ENCODE data around the gene BOC.
A peak's percentile ranks its signal among the peaks of the same experiment; 100 is the strongest.

BOC gene

GRCh38 chr3:113242096-113242581, 30.8 kb downstream of the BOC start:
- CTCF ChIA-PET: interaction anchor here (0.8 kb wide), 1 partner anchor 560 kb away, joined by 3 read pairs; no protein-coding TSS in a partner anchor
- H3K9me3 ChIP-seq (ENCODE audit: control extremely low read depth in 1 of 5, control insufficient read depth in 4 of 5, insufficient read depth in 2 of 5, low read depth in 1 of 5, low read length in 4 of 5): no peaks in the 10 kb centered on the region
- H3K36me3 ChIP-seq (ENCODE audit: control insufficient read depth in 4 of 4, insufficient read depth in 4 of 4, low read length in 3 of 4): no peaks in the 10 kb centered on the region
- DNase-seq: peak; percentile 4 to 39 (median 38)
- POLR2A ChIA-PET: no interaction called here
- no peak overlapping the region for H3K27ac ChIP-seq (ENCODE audit: insufficient read depth in 1 of 2, low read depth in 1 of 2, low read length in 2 of 2, poor library complexity in 1 of 2, severe bottlenecking in 2 of 2)
- peak overlapping the region in 3 of 7 experiments; percentile 38 to 48 (median 40) for H3K4me3 ChIP-seq (ENCODE audit: control insufficient read depth in 1 of 7, extremely low read depth in 1 of 7, insufficient read depth in 4 of 7, low read depth in 2 of 7, low read length in 6 of 7)
- peaks cover 7 to 36% (median 19%) of the 10 kb centered on the region in 4 experiments for H3K4me1 ChIP-seq (ENCODE audit: control extremely low read depth in 1 of 4, control insufficient read depth in 4 of 4, insufficient read depth in 4 of 4, low read length in 3 of 4)
- 6% methylated on average over 3 of the region's 7 CpGs for WGBS (ENCODE audit: insufficient coverage)
- H3K27me3 ChIP-seq (replicated peaks in 2 of 5; ENCODE audit: control insufficient read depth in 4 of 5, insufficient read depth in 5 of 5, low read length in 4 of 5): no peaks in the 10 kb centered on the region

GRCh38 chr3:113243071-113243470, 31.7 kb downstream of the BOC start:
- DNase-seq: no peak
- Histone ChIP-seq H3K27ac (ENCODE audit: insufficient read depth in 1 of 2, low read depth in 1 of 2, low read length in 2 of 2, poor library complexity in 1 of 2, severe bottlenecking in 2 of 2) (no peak overlapping the region), H3K9me3 (ENCODE audit: control extremely low read depth in 1 of 5, control insufficient read depth in 4 of 5, insufficient read depth in 2 of 5, low read depth in 1 of 5, low read length in 4 of 5) (no peaks in the 10 kb centered on the region), H3K36me3 (ENCODE audit: control insufficient read depth in 4 of 4, insufficient read depth in 4 of 4, low read length in 3 of 4) (no peaks in the 10 kb centered on the region), H3K4me1 (ENCODE audit: control extremely low read depth in 1 of 4, control insufficient read depth in 4 of 4, insufficient read depth in 4 of 4, low read length in 3 of 4) (peaks cover 7 to 36% (median 19%) of the 10 kb centered on the region in 4 experiments), H3K4me3 (ENCODE audit: control insufficient read depth in 1 of 7, extremely low read depth in 1 of 7, insufficient read depth in 4 of 7, low read depth in 2 of 7, low read length in 6 of 7) (no peak overlapping the region), H3K27me3 (replicated peaks in 2 of 5; ENCODE audit: control insufficient read depth in 4 of 5, insufficient read depth in 5 of 5, low read length in 4 of 5) (no peaks in the 10 kb centered on the region)
- POLR2A ChIA-PET: no interaction called here
- CTCF ChIA-PET: interaction anchor here (1.7 kb wide), 1 partner anchor 32 kb away, joined by 5 read pairs; no protein-coding TSS in a partner anchor
- no CpG with 5 or more reads among the region's 2 CpGs for WGBS (ENCODE audit: insufficient coverage)

DNA sequence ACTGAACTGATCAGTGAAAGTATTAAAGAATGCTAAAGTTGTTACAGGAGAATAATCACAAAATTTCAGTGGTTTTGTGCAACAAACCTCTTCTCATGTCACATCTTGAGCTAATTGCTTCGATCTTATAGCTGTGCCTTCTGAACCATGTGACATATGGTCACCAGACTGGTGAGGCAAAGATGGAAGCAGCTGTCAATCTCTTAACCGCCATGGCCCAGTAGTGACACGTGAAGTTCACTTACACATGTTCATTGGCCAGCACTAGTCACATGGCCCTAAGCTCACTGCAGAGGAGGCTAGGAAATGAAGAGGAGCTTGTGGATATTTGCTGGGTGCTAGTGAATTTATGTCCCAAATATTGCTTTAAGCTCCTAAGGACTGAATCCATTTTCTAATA, 32.5 kb downstream of the BOC start:
- peaks cover 7 to 36% (median 19%) of the 10 kb centered on the region in 4 experiments for H3K4me1 ChIP-seq (ENCODE audit: control extremely low read depth in 1 of 4, control insufficient read depth in 4 of 4, insufficient read depth in 4 of 4, low read length in 3 of 4)
- CTCF ChIA-PET: interaction anchor here (1.7 kb wide), 1 partner anchor 31 kb away, joined by 5 read pairs; no protein-coding TSS in a partner anchor

GRCh38 chr3:113245761-113246161, 34.4 kb downstream of the BOC start:
- Histone ChIP-seq H3K36me3 (ENCODE audit: control insufficient read depth in 4 of 4, insufficient read depth in 4 of 4, low read length in 3 of 4) (no peaks in the 10 kb centered on the region), H3K4me1 (ENCODE audit: control extremely low read depth in 1 of 4, control insufficient read depth in 4 of 4, insufficient read depth in 4 of 4, low read length in 3 of 4) (peaks cover 7 to 36% (median 19%) of the 10 kb centered on the region in 4 experiments), H3K4me3 (ENCODE audit: control insufficient read depth in 1 of 7, extremely low read depth in 1 of 7, insufficient read depth in 4 of 7, low read depth in 2 of 7, low read length in 6 of 7) (no peak overlapping the region), H3K27ac (ENCODE audit: insufficient read depth in 1 of 2, low read depth in 1 of 2, low read length in 2 of 2, poor library complexity in 1 of 2, severe bottlenecking in 2 of 2) (no peak overlapping the region), H3K9me3 (ENCODE audit: control extremely low read depth in 1 of 5, control insufficient read depth in 4 of 5, insufficient read depth in 2 of 5, low read depth in 1 of 5, low read length in 4 of 5) (no peaks in the 10 kb centered on the region), H3K27me3 (replicated peaks in 2 of 5; ENCODE audit: control insufficient read depth in 4 of 5, insufficient read depth in 5 of 5, low read length in 4 of 5) (no peaks in the 10 kb centered on the region)
- 94% methylated on average over 3 of the region's 5 CpGs for WGBS (ENCODE audit: insufficient coverage)
- POLR2A ChIA-PET: no interaction called here
- CTCF ChIA-PET: interaction anchor here (1.2 kb wide), 1 partner anchor 96 kb away, joined by 3 read pairs; no protein-coding TSS in a partner anchor
- DNase-seq: no peak

More for the DNA sequence above, 32.5 kb downstream of the BOC start:
- no peak for DNase-seq
- Histone ChIP-seq H3K9me3 (ENCODE audit: control extremely low read depth in 1 of 5, control insufficient read depth in 4 of 5, insufficient read depth in 2 of 5, low read depth in 1 of 5, low read length in 4 of 5) (no peaks in the 10 kb centered on the region), H3K36me3 (ENCODE audit: control insufficient read depth in 4 of 4, insufficient read depth in 4 of 4, low read length in 3 of 4) (no peaks in the 10 kb centered on the region), H3K27ac (ENCODE audit: insufficient read depth in 1 of 2, low read depth in 1 of 2, low read length in 2 of 2, poor library complexity in 1 of 2, severe bottlenecking in 2 of 2) (no peak overlapping the region), H3K4me3 (ENCODE audit: control insufficient read depth in 1 of 7, extremely low read depth in 1 of 7, insufficient read depth in 4 of 7, low read depth in 2 of 7, low read length in 6 of 7) (no peak overlapping the region), H3K27me3 (replicated peaks in 2 of 5; ENCODE audit: control insufficient read depth in 4 of 5, insufficient read depth in 5 of 5, low read length in 4 of 5) (no peaks in the 10 kb centered on the region)
- WGBS (ENCODE audit: insufficient coverage): 100% methylated on average over 3 of the region's 3 CpGs
- POLR2A ChIA-PET: no interaction called here

DNA sequence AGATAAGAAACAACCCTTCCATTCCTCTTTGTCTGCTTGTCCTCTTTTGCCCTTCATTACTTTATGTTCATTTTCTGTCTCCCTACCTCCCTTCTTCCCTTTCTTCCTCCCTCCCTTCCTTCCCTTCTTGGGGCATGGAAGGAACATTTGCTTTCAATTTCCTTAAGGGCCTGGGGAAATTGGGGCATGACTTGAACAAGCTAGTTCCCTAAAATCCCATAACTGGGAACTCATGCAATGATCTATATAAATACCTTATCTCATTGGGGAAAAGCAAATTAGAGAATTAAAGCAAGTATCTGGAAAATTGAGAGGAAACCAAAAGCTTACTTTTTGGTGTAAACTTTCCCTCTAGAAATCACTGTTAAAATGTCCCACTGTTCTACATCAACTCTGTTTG, 35.7 kb downstream of the BOC start:
- no peak overlapping the region for H3K27ac ChIP-seq (ENCODE audit: insufficient read depth in 1 of 2, low read depth in 1 of 2, low read length in 2 of 2, poor library complexity in 1 of 2, severe bottlenecking in 2 of 2)
- H3K9me3 ChIP-seq (ENCODE audit: control extremely low read depth in 1 of 5, control insufficient read depth in 4 of 5, insufficient read depth in 2 of 5, low read depth in 1 of 5, low read length in 4 of 5): no peaks in the 10 kb centered on the region
- ChIA-PET POLR2A (no interaction called here), CTCF (no interaction called here)
- DNase-seq: no peak
- no peaks in the 10 kb centered on the region for H3K36me3 ChIP-seq (ENCODE audit: control insufficient read depth in 4 of 4, insufficient read depth in 4 of 4, low read length in 3 of 4)
- H3K4me3 ChIP-seq (ENCODE audit: control insufficient read depth in 1 of 7, extremely low read depth in 1 of 7, insufficient read depth in 4 of 7, low read depth in 2 of 7, low read length in 6 of 7): no peak overlapping the region
- peaks cover 5 to 23% (median 8%) of the 10 kb centered on the region in 4 experiments for H3K4me1 ChIP-seq (ENCODE audit: control extremely low read depth in 1 of 4, control insufficient read depth in 4 of 4, insufficient read depth in 4 of 4, low read length in 3 of 4)
- no peaks in the 10 kb centered on the region for H3K27me3 ChIP-seq (replicated peaks in 2 of 5; ENCODE audit: control insufficient read depth in 4 of 5, insufficient read depth in 5 of 5, low read length in 4 of 5)

DNA sequence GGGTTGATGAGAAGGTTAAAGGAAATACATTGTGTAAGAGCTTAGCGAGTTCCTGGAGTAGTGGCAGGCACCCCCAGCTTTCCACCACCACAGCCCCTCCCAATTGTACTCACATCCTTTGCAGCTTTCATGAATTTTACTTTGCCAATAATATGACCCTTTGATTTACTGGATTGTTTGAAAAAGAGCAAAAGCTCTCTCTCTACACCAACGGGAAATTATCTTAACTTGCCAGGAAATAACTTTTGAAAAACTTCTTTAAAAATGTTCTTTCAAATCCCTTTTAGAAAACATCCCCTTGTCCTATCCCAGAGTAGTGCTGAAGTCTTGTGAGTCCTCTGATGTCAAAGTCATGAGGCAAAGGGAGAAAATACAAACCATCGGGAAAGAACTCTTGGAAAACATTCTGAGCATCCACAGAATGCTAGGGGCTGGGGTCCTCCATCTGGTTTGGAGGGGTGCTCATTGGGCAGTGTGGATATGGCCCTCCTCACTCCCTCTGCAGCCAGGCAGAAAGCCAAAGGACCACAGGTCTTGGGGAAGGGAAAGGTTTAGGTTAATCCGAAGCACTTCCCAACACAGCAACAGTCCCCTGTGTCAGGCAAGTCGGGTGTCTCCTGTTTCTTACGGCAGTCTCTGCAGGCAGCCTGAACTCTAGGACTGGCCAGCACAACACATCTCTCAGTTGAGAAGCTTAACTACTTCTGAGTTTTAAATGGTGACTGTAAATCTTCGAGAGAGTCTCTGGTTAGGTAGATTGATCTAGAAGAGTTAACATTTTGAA, 36.5 kb downstream of the BOC start:
- Histone ChIP-seq H3K4me1 (ENCODE audit: control extremely low read depth in 1 of 4, control insufficient read depth in 4 of 4, insufficient read depth in 4 of 4, low read length in 3 of 4) (peaks cover 0 to 15% (median 1%) of the 10 kb centered on the region in 4 experiments), H3K4me3 (ENCODE audit: control insufficient read depth in 1 of 7, extremely low read depth in 1 of 7, insufficient read depth in 4 of 7, low read depth in 2 of 7, low read length in 6 of 7) (no peak overlapping the region), H3K36me3 (ENCODE audit: control insufficient read depth in 4 of 4, insufficient read depth in 4 of 4, low read length in 3 of 4) (no peaks in the 10 kb centered on the region), H3K27me3 (replicated peaks in 2 of 5; ENCODE audit: control insufficient read depth in 4 of 5, insufficient read depth in 5 of 5, low read length in 4 of 5) (no peaks in the 10 kb centered on the region), H3K9me3 (ENCODE audit: control extremely low read depth in 1 of 5, control insufficient read depth in 4 of 5, insufficient read depth in 2 of 5, low read depth in 1 of 5, low read length in 4 of 5) (no peaks in the 10 kb centered on the region), H3K27ac (ENCODE audit: insufficient read depth in 1 of 2, low read depth in 1 of 2, low read length in 2 of 2, poor library complexity in 1 of 2, severe bottlenecking in 2 of 2) (no peak overlapping the region)
- CTCF ChIA-PET: no interaction called here
- 100% methylated on average over 3 of the region's 7 CpGs for WGBS (ENCODE audit: insufficient coverage)
- DNase-seq: peak in 1 of 3 donors; percentile 14
- POLR2A ChIA-PET: no interaction called here

DNA sequence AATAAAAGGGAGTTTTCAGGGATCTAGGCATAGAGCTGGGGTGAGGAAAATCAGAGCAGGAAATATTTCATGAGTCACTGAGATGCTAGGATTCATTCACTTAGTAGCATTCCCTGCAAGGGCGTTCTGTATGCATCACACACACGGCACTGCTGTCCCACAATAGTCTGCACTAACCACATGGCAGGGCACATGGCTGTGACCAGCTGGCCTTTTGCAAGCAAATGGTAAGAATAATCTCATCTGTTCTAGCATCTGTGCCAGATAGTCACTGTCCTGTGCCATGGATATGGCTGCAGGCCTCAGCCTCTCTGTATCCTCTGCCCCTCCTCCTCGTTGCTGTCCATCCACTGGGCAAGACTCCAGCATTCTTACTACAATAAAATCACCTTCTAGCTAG, 37.8 kb downstream of the BOC start:
- DNase-seq: no peak
- POLR2A ChIA-PET: no interaction called here
- Histone ChIP-seq H3K9me3 (ENCODE audit: control extremely low read depth in 1 of 5, control insufficient read depth in 4 of 5, insufficient read depth in 2 of 5, low read depth in 1 of 5, low read length in 4 of 5) (no peaks in the 10 kb centered on the region), H3K27ac (ENCODE audit: insufficient read depth in 1 of 2, low read depth in 1 of 2, low read length in 2 of 2, poor library complexity in 1 of 2, severe bottlenecking in 2 of 2) (no peak overlapping the region), H3K4me1 (ENCODE audit: control extremely low read depth in 1 of 4, control insufficient read depth in 4 of 4, insufficient read depth in 4 of 4, low read length in 3 of 4) (peaks cover 0 to 9% (median 0%) of the 10 kb centered on the region in 4 experiments), H3K4me3 (ENCODE audit: control insufficient read depth in 1 of 7, extremely low read depth in 1 of 7, insufficient read depth in 4 of 7, low read depth in 2 of 7, low read length in 6 of 7) (no peak overlapping the region), H3K27me3 (replicated peaks in 2 of 5; ENCODE audit: control insufficient read depth in 4 of 5, insufficient read depth in 5 of 5, low read length in 4 of 5) (no peaks in the 10 kb centered on the region), H3K36me3 (ENCODE audit: control insufficient read depth in 4 of 4, insufficient read depth in 4 of 4, low read length in 3 of 4) (no peaks in the 10 kb centered on the region)
- WGBS (ENCODE audit: insufficient coverage): 96% methylated on average over 2 of the region's 3 CpGs
- CTCF ChIA-PET: interaction anchor here (0.9 kb wide), 1 partner anchor 39 kb away, joined by 3 read pairs; no protein-coding TSS in a partner anchor

Measured in common myeloid progenitor, CD34-positive (primary cell).